ENCODE results near the gene NDFIP2.

The NDFIP2 gene

DNA sequence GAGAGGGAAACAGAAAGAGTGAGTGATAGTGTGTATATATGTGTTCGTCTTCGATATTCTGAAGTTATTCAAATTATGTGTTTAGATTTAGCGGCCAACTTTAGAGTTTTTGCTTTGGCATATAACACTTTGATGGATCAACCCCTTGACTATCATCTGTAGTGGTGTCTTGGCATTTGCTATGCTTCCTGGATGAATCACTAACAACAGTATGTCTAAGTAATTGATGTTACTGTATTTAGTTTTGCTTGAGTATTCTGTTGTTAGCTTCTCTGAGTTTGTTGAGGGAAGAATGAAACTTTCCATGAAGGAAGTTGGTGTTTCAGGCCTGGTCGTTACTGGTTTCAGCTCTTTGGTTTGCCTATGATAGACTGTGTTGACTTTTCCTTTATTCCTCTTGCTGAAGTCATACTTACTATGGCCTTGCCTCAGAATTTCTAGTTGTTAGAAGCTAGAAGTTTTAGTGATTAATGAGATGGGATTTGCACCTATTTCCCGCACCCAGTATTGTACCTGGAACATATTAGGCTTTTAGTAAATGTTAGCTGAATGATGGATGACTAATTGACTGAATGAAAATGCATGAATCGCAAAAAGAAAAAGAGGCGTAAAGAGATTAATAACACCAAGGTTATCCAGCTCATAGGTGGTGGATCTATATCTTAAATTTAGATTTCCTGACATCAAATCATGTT lies 20.7 kb downstream of the NDFIP2 start:
- in situ Hi-C loops (cut with HindIII; ENCODE audit: low pct_ligation_motif_present, low sequenced_read_pairs), result no loop called here

GRCh38 chr13:79502859-79503468 lies 22.0 kb downstream of the NDFIP2 start:
- DNase-seq, result no peak
- TF ChIP-seq CTCF (IDR thresholded peaks at IDR 0.05; ENCODE audit: low read depth, low read length, missing control alignments), result no peak
- in situ Hi-C loops (cut with HindIII; ENCODE audit: low pct_ligation_motif_present, low sequenced_read_pairs), result no loop called here
- no peaks in the 10 kb centered on the region for H3K36me3 ChIP-seq (replicated peaks)
- no peak overlapping the region for H3K27ac ChIP-seq
- H3K27me3 ChIP-seq (replicated peaks), result no peaks in the 10 kb centered on the region
- H3K4me3 ChIP-seq (ENCODE audit: low read depth, low read length), result no peak overlapping the region

More for the DNA sequence above, 20.7 kb downstream of the NDFIP2 start:
- no peak for DNase-seq
- Histone ChIP-seq H3K27ac (no peak overlapping the region), H3K4me3 (ENCODE audit: low read depth, low read length) (no peak overlapping the region), H3K27me3 (replicated peaks) (no peaks in the 10 kb centered on the region), H3K36me3 (replicated peaks) (no peaks in the 10 kb centered on the region)
- no peak for TF ChIP-seq CTCF (IDR thresholded peaks at IDR 0.05; ENCODE audit: low read depth, low read length, missing control alignments)

DNA sequence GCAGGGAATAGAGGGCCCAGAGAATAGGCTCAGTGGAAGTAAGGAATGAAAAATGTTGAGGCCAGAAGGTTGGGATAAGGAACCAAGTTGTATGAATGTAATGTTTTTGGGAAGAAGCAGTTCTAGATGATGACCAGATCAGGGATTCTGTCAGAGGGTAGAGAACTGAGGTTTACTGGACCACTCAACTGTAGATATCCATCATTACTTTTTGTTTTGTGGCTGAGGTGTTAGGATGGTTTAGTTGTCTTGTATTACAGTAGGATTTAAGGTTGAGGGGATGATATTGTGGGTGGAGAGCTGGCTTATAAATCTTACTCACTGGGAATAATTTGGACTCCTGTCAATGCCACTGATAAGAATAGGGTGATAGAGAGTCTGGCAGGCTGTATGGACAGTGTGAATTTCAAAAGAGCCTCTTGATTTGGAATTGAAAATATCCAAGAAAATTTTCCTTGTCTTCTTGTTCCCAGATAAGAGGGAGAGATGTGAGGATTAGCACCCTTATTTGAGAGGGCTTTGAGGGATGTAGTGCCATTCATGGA lies 22.6 kb downstream of the NDFIP2 start:
- Histone ChIP-seq H3K27me3 (replicated peaks) (no peaks in the 10 kb centered on the region), H3K4me3 (ENCODE audit: low read depth, low read length) (no peak overlapping the region), H3K27ac (no peak overlapping the region), H3K36me3 (replicated peaks) (no peaks in the 10 kb centered on the region)
- TF ChIP-seq CTCF (IDR thresholded peaks at IDR 0.05; ENCODE audit: low read depth, low read length, missing control alignments), result no peak
- in situ Hi-C loops (cut with HindIII; ENCODE audit: low pct_ligation_motif_present, low sequenced_read_pairs), result no loop called here
- no peak for DNase-seq

- Histone ChIP-seq H3K4me3 (ENCODE audit: low read depth, low read length) (no peak overlapping the region), H3K27ac (no peak overlapping the region), H3K27me3 (replicated peaks) (no peaks in the 10 kb centered on the region), H3K36me3 (replicated peaks) (no peaks in the 10 kb centered on the region)
- in situ Hi-C loops (cut with HindIII; ENCODE audit: low pct_ligation_motif_present, low sequenced_read_pairs), result no loop called here
- no peak for TF ChIP-seq CTCF (IDR thresholded peaks at IDR 0.05; ENCODE audit: low read depth, low read length, missing control alignments)
- DNase-seq, result no peak
Observed at GRCh38 chr13:79508224-79508961, 27.4 kb downstream of the NDFIP2 start.

DNA sequence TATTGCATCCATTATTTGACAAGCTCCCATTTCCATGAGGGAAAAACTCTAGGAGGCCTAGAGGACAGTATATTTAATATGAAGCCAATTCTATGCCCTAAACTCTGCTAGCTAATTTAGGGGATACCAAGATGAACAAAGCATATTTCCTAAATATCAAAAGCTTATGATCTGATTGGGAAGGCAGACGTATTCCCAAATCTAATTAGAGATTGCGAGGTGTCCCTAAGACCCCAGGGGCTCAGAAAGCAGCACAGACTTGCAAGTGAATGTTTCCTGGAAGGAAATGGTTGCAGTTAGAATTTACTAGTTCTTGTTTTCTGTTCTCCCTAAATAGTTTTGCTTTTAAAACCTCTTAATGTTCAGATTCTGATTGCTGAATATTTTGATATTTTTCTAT lies 30.7 kb downstream of the NDFIP2 start:
- Histone ChIP-seq H3K27me3 (replicated peaks) (no peaks in the 10 kb centered on the region), H3K4me3 (ENCODE audit: low read depth, low read length) (no peak overlapping the region), H3K36me3 (replicated peaks) (no peaks in the 10 kb centered on the region), H3K27ac (no peak overlapping the region)
- DNase-seq, result no peak
- in situ Hi-C loops (cut with HindIII; ENCODE audit: low pct_ligation_motif_present, low sequenced_read_pairs), result no loop called here
- no peak for TF ChIP-seq CTCF (IDR thresholded peaks at IDR 0.05; ENCODE audit: low read depth, low read length, missing control alignments)
